ENCODE data around the gene URI1. TPM values are rescaled to one million over a fixed set of nuclear protein-coding genes. Genes with fewer than 3 reads are reported as not detected.

The URI1 gene
- total and polyA plus RNA-seq, 2 donors (not counting 1 experiment from before 2014, with no cell fraction given), result 21.3 to 54.2 TPM

DNA sequence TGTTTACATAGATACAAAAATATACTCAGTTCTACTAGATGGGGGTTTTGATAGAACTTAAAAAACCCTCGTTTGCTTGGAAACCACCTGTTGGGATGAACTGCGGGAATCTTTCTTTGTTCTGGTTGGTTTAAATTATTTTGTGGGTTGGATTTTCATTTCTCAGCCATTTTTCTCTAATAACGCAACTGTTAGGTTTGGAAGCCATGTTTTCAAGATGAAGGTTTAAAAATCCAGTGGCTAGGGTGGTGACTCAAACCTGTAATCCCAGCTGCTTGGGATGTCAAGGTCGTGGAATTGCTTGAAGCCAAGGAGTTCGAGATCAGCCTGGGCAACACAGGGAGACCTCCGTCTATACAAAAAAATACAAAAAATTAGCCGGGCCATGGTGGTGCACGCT, 1.6 kb downstream of the URI1 start:
- Mint-ChIP-seq H3K4me3 (peak overlapping the region; percentile 97), H3K27ac (peak overlapping the region; percentile 68), H3K4me1 (peaks cover 50% of the 10 kb centered on the region), H3K9me3 (ENCODE audit: insufficient read depth) (no peaks in the 10 kb centered on the region), H3K27me3 (peaks cover 4% of the 10 kb centered on the region)
- peak overlapping the region; percentile 84 for H3K4me2 ChIP-seq (replicated peaks; ENCODE audit: low read depth, low read length, poor library complexity, severe bottlenecking)
- peaks cover 24 to 30% of the 10 kb centered on the region in 2 donors for H3K4me1 ChIP-seq (ENCODE audit: control insufficient read depth in 2 of 2, insufficient read depth in 2 of 2, low read length in 2 of 2)
- peak overlapping the region; percentile 78 for H2AFZ ChIP-seq (ENCODE audit: insufficient read depth, low read depth, low read length, poor library complexity, severe bottlenecking)
- peaks cover 75% of the 10 kb centered on the region for H3K79me2 ChIP-seq (ENCODE audit: control insufficient read depth, insufficient read depth, low read length)
- TF ChIP-seq, protein P1, sequence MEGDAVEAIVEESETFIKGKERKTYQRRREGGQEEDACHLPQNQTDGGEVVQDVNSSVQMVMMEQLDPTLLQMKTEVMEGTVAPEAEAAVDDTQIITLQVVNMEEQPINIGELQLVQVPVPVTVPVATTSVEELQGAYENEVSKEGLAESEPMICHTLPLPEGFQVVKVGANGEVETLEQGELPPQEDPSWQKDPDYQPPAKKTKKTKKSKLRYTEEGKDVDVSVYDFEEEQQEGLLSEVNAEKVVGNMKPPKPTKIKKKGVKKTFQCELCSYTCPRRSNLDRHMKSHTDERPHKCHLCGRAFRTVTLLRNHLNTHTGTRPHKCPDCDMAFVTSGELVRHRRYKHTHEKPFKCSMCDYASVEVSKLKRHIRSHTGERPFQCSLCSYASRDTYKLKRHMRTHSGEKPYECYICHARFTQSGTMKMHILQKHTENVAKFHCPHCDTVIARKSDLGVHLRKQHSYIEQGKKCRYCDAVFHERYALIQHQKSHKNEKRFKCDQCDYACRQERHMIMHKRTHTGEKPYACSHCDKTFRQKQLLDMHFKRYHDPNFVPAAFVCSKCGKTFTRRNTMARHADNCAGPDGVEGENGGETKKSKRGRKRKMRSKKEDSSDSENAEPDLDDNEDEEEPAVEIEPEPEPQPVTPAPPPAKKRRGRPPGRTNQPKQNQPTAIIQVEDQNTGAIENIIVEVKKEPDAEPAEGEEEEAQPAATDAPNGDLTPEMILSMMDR (IDR thresholded peaks at IDR 0.05), result no peak
- no peak for TF ChIP-seq EZH2 (IDR thresholded peaks at IDR 0.05; ENCODE audit: borderline replicate concordance, insufficient read depth, low read depth, low read length, poor library complexity, severe bottlenecking)
- ChIA-PET POLR2A (no interaction called here), CTCF (no interaction called here)
- no peak for DNase-seq
- peaks cover 37% of the 10 kb centered on the region for H4K20me1 ChIP-seq (ENCODE audit: control insufficient read depth, insufficient read depth, low read length, poor library complexity, severe bottlenecking)
- intact Hi-C loops (cut with micrococcal nuclease), result loop anchor here (2.0 to 5.0 kb wide), 2 partner anchors 227 to 271 kb away; no protein-coding TSS in a partner anchor
- no peak for ATAC-seq (ENCODE audit: low read depth)
- peaks cover 0 to 1% of the 10 kb centered on the region in 2 experiments for H3K36me3 ChIP-seq (replicated peaks in 1 of 2; ENCODE audit: control extremely low read depth in 1 of 2, control insufficient read depth in 1 of 2, extremely low read depth in 1 of 2, insufficient read depth in 2 of 2, low read length in 1 of 2)
- H3K27me3 ChIP-seq (replicated peaks in 1 of 4; ENCODE audit: control extremely low read depth in 1 of 4, control insufficient read depth in 3 of 4, insufficient read depth in 4 of 4, low read length in 3 of 4), result no peaks in the 10 kb centered on the region
- no peaks in the 10 kb centered on the region for H3K9me3 ChIP-seq (ENCODE audit: control extremely low read depth in 1 of 3, control insufficient read depth in 2 of 3, insufficient read depth in 1 of 3, low read length in 2 of 3)
- peak overlapping the region; percentile 81 for H3K9ac ChIP-seq (ENCODE audit: low read length)
- peak overlapping the region in 1 of 2 donors; percentile 16 for H3K27ac ChIP-seq (ENCODE audit: low read length in 2 of 2)
- 80% methylated on average over 1 of the region's 8 CpGs for WGBS (ENCODE audit: insufficient coverage)
- H3K4me3 ChIP-seq (ENCODE audit: control extremely low read depth in 1 of 5, extremely low read depth in 1 of 5, insufficient read depth in 1 of 5, low read depth in 2 of 5, low read length in 4 of 5), result peak overlapping the region in 1 of 5 experiments; percentile 96

DNA sequence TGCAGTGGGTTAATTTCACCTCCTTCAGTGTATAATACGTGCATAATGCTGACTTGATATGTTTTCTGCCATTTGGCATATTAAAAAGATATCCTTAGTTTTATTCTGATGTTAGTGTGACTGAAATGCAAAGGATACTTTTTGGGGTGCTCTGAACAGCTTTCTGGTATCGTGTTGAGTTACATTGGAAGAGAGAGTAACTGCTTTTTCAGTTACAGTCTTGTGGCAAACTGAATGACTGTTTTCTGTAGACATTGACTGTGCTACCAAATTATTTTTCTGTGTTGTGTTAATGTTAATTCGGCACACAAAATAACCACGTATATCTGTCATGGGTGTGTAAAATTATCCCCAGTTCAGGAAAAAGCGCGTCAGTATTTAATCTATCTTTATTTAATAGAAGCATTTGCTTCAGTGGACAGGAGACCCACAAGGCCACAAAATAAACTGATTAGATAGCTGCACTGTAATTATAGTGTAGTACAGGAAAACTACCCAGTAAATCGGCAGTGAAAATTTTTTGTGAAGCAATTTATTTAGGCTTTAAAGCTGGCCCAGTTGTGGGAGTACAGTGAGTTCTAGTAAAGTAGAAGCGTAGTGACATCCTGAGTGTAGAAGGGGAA, 2.5 kb downstream of the URI1 start:
- no peak overlapping the region for H3K4me3 ChIP-seq (ENCODE audit: control extremely low read depth in 1 of 5, extremely low read depth in 1 of 5, insufficient read depth in 1 of 5, low read depth in 2 of 5, low read length in 4 of 5)
- H3K79me2 ChIP-seq (ENCODE audit: control insufficient read depth, insufficient read depth, low read length), result peaks cover 75% of the 10 kb centered on the region
- CTCF ChIA-PET, result interaction anchor here (1.0 kb wide), 1 partner anchor 87 kb away, joined by 3 read pairs; no protein-coding TSS in a partner anchor
- peak overlapping the region; percentile 38 for H3K27ac Mint-ChIP-seq
- intact Hi-C loops (cut with micrococcal nuclease), result loop anchor here (5.0 kb wide), 1 partner anchor 272 kb away; no protein-coding TSS in a partner anchor
- H3K9me3 ChIP-seq (ENCODE audit: control extremely low read depth in 1 of 3, control insufficient read depth in 2 of 3, insufficient read depth in 1 of 3, low read length in 2 of 3), result peaks cover 0 to 3% (median 0%) of the 10 kb centered on the region in 3 donors
- TF ChIP-seq, protein P1 (IDR thresholded peaks at IDR 0.05), result no peak
- TF ChIP-seq EZH2 (IDR thresholded peaks at IDR 0.05; ENCODE audit: borderline replicate concordance, insufficient read depth, low read depth, low read length, poor library complexity, severe bottlenecking), result no peak
- peaks cover 24 to 30% of the 10 kb centered on the region in 2 donors for H3K4me1 ChIP-seq (ENCODE audit: control insufficient read depth in 2 of 2, insufficient read depth in 2 of 2, low read length in 2 of 2)
- peak overlapping the region in 1 of 2 donors; percentile 35 for H3K27ac ChIP-seq (ENCODE audit: low read length in 2 of 2)
- no peak for ATAC-seq (ENCODE audit: low read depth)
- H4K20me1 ChIP-seq (ENCODE audit: control insufficient read depth, insufficient read depth, low read length, poor library complexity, severe bottlenecking), result peaks cover 37% of the 10 kb centered on the region
- H3K9me3 Mint-ChIP-seq (ENCODE audit: insufficient read depth), result no peaks in the 10 kb centered on the region
- no peak overlapping the region for H2AFZ ChIP-seq (ENCODE audit: insufficient read depth, low read depth, low read length, poor library complexity, severe bottlenecking)
- peak overlapping the region; percentile 66 for H3K4me3 Mint-ChIP-seq
- peaks cover 0 to 1% of the 10 kb centered on the region in 2 experiments for H3K36me3 ChIP-seq (replicated peaks in 1 of 2; ENCODE audit: control extremely low read depth in 1 of 2, control insufficient read depth in 1 of 2, extremely low read depth in 1 of 2, insufficient read depth in 2 of 2, low read length in 1 of 2)
- peaks cover 2% of the 10 kb centered on the region for H3K27me3 Mint-ChIP-seq
- 71% methylated on average over 1 of the region's 8 CpGs for WGBS (ENCODE audit: insufficient coverage)
- no peak overlapping the region for H3K9ac ChIP-seq (ENCODE audit: low read length)
- H3K27me3 ChIP-seq (replicated peaks in 1 of 4; ENCODE audit: control extremely low read depth in 1 of 4, control insufficient read depth in 3 of 4, insufficient read depth in 4 of 4, low read length in 3 of 4), result no peaks in the 10 kb centered on the region
- DNase-seq, result no peak
- peaks cover 50% of the 10 kb centered on the region for H3K4me1 Mint-ChIP-seq
- POLR2A ChIA-PET, result no interaction called here
- no peak overlapping the region for H3K4me2 ChIP-seq (replicated peaks; ENCODE audit: low read depth, low read length, poor library complexity, severe bottlenecking)
